GM12875 (cell line): ENCODE results near the gene EMD.

Experiments
- H3K4me3 ChIP-seq: one replicate; pipeline ENCODE4 v1.5.1; 2011; ENCODE audit warnings: low read depth, low read length, control low read depth
- TF ChIP-seq, protein P1 (sequence below): IDR thresholded peaks from 2 replicates; pipeline ENCODE4 v1.5.1; 2011; ENCODE audit warnings: low read depth, mild to moderate bottlenecking, control low read depth, inconsistent platforms, low read length, moderate library complexity, borderline replicate concordance; ENCODE audit not compliant: insufficient read depth

The EMD gene

DNA sequence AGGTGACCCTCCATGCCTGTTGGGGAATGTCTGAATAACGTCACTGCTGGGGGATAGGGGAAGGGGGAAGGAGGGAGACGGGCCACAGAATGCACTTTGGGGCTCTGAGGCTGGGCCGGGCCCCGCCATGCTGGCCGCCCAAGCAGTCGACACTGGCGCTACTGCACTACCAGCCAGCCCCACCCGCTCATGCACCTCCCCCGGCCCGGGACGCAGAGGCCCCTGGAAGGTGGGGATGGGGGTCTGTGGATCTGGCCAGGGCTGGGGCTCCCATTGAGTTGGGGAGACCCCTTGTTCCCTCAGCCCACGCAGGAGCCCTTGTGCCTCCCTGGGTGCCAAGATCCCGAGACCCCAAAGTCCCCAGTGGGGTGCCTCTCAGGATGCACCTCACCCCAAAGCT is 22.5 kb upstream of the EMD start:
- no peak overlapping the region for H3K4me3 ChIP-seq
- TF ChIP-seq, protein P1, sequence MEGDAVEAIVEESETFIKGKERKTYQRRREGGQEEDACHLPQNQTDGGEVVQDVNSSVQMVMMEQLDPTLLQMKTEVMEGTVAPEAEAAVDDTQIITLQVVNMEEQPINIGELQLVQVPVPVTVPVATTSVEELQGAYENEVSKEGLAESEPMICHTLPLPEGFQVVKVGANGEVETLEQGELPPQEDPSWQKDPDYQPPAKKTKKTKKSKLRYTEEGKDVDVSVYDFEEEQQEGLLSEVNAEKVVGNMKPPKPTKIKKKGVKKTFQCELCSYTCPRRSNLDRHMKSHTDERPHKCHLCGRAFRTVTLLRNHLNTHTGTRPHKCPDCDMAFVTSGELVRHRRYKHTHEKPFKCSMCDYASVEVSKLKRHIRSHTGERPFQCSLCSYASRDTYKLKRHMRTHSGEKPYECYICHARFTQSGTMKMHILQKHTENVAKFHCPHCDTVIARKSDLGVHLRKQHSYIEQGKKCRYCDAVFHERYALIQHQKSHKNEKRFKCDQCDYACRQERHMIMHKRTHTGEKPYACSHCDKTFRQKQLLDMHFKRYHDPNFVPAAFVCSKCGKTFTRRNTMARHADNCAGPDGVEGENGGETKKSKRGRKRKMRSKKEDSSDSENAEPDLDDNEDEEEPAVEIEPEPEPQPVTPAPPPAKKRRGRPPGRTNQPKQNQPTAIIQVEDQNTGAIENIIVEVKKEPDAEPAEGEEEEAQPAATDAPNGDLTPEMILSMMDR = no peak

DNA sequence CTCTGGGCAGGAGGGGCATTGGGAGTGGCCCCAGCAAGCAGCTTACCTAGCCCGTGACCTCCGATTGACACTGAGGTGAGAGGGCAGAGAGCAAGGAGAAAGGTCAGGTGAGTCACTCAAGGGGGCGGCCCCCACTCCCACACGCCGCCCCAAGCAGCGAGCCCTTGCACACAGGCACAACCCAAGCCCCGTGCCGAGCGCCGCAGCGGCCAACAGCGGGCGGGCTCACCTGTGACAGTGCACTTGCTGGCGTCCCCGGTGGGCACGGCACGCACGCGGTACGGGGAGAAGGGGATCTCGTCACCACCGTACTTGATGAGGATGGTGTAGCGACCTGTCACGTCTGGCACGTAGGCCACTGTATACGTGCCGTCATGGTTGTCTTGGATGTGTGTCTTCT is 21.9 kb upstream of the EMD start:
- TF ChIP-seq, protein P1 = no peak
- no peak overlapping the region for H3K4me3 ChIP-seq

DNA sequence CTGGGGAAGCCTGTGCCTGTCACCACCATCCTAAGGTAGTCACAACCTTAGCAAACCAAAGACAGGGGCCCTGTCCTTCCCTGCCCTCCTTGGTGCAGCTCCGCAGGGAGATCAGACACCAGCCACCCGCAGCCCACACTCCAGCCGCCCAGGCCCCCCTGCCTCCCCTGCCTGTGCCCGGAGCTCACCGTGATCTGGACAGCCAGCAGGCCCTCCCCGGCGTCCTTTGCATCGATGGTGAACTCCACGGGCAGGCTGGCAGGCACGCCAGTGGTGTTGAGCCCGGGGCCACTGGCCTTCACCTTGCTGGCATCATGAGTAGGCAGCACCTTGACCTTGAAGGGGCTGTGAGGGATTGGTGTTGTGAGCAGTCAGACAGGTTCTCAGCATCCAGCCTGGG is 21.1 kb upstream of the EMD start:
- no peak overlapping the region for H3K4me3 ChIP-seq
- TF ChIP-seq, protein P1 = no peak

DNA sequence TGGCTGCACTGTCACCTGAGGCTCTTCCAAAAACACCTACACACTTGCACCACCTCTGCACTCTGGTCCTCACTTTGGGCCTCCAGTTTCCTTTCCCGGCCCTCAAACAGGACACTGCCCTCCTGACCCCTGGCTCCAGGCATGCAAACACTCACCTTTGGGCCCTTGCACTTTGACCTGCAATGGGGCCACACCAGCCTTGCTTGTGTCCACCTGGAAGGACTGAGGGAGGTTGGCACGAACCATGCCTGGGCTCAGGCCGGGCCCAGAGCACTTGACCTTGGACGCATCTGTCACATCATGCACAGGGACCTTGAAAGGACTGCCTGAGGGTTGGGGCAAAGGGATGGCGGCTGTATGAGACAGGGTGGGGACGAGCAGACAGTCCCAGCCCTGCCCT is 20.3 kb upstream of the EMD start:
- TF ChIP-seq, protein P1 = no peak

DNA sequence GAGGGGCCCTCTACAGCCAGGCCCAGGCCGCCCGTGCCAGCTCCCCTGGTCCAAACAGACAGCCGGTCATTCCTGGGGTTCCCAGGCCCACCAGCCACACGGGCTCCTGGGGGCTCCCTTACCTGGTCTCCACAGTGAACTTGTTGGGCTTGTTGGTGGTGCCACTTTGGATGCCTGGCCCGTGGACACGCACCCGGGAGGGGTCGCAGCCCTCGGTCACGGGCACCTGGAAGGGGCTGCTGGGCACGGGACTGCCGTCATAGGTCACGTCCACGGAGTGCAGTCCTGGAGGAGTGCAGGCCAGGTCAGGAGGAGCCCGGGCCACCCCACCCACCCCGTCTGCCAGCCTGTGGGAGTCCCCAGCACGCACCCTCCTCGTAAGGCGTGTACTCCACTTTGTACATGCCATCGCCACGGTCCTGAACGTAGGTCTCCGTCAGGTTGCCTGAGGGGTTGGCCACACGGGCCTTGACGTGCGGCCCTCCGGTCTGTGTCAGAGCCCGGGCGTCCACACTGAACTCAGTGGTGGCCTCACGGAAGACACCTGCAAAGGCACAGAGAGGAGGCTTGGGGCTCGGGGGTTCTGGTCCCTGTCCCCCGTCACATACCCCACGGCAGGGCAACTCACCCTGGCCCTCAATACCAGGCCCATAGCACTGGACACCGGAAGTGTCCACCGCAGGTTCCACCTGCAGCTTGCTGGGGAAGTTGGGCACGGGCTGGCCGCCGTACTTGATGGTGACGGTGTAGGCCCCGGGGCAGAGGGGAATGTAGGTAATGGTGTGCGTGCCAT is 19.5 kb upstream of the EMD start:
- no peak overlapping the region for H3K4me3 ChIP-seq
- TF ChIP-seq, protein P1 = no peak

More for the DNA sequence above, 20.3 kb upstream of the EMD start:
- no peak overlapping the region for H3K4me3 ChIP-seq

DNA sequence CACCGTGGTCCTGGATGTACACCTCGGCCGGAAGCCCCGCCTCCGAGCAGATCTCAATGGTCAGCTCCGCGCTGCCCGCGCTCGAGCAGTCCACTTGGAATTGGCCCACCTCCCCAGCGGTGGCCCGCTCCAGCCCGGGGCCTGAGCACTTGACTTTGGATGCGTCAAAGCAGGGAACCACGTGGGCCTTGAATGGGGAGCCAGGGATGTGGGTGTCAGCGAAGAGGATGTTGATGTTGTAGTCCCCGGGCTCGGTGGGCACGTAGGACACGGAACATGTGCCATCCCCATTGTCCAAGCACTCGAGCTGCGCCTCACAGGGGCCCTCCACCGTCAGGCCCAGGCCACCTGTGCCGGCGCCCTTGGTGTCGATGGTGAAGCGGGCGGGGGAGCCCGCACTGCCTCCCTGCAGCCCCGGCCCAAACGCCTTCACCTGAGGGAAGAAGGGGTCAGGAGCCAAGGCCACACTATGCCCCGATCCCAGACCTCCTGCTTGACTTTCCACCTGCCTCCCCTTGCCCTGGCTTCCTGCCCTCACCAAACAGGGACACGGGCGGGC is 18.9 kb upstream of the EMD start:
- TF ChIP-seq, protein P1 = no peak

More for the DNA sequence above, 18.9 kb upstream of the EMD start:
- no peak overlapping the region for H3K4me3 ChIP-seq
